Measurements from ENCODE around the gene LTBP1.

DNA sequence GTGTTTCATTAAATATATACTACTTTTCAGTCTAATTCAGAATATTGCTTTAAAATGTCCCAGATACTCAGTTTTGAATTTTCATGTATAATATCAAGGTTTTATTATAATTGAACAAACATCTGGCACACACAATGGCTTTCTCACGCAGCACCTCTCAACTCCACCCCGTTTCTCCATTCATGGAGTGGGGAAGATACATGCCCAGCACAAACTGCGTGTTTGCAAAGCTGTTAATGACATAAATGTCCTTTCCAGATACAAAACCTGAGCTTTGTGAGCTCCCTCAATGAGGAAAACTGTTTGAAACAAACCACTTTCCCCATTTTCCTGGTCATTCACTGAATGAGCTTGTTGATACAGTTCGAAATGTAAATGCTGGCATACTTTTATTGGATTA is 379.3 kb downstream of the LTBP1 start:
- no peak for TF ChIP-seq POLR2AphosphoS5 (IDR thresholded peaks at IDR 0.05)
- no peak for TF ChIP-seq POLR2A (IDR thresholded peaks at IDR 0.05)
- TF ChIP-seq, protein P1, sequence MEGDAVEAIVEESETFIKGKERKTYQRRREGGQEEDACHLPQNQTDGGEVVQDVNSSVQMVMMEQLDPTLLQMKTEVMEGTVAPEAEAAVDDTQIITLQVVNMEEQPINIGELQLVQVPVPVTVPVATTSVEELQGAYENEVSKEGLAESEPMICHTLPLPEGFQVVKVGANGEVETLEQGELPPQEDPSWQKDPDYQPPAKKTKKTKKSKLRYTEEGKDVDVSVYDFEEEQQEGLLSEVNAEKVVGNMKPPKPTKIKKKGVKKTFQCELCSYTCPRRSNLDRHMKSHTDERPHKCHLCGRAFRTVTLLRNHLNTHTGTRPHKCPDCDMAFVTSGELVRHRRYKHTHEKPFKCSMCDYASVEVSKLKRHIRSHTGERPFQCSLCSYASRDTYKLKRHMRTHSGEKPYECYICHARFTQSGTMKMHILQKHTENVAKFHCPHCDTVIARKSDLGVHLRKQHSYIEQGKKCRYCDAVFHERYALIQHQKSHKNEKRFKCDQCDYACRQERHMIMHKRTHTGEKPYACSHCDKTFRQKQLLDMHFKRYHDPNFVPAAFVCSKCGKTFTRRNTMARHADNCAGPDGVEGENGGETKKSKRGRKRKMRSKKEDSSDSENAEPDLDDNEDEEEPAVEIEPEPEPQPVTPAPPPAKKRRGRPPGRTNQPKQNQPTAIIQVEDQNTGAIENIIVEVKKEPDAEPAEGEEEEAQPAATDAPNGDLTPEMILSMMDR (IDR thresholded peaks at IDR 0.05) = no peak

All from breast epithelium (tissue), 3 donors.